HG03558 (cell line): ENCODE results near the gene TAPBP.
A peak's percentile ranks its signal among the peaks of the same experiment; 100 is the strongest.
"Not testable (repeated sequence)": the region's sequence is repeated elsewhere in the genome, so short reads cannot be mapped to it uniquely, and the experiment has no call there.

ENCODE experiments used
- ATAC-seq: cut with Tn5 transposase; IDR thresholded peaks from one replicate; pipeline ENCODE4 v1.9.1; 2021; ENCODE audit warnings: moderate number of reproducible peaks; ENCODE audit not compliant: unreplicated experiment; ENCODE audit errors: extremely low read depth

TAPBP gene

DNA sequence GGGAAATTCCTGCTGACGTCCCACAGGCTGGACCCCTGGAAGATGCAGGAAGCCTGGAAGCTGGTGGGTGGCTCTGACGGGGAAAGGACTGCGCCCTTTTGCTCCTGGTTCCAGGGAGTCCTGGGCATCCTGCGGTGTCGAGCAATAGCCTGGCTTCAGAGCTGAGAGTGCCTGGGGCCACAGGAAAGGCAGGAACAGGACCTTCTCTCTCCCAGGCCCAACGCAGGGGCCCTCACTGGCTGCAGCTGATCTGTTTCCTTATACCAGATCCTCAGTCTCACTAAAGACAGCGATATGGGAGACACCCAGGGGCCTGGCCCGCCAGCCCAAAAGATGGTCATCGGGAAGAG lies 35.5 kb downstream of the TAPBP start:
- ATAC-seq, result no peak

DNA sequence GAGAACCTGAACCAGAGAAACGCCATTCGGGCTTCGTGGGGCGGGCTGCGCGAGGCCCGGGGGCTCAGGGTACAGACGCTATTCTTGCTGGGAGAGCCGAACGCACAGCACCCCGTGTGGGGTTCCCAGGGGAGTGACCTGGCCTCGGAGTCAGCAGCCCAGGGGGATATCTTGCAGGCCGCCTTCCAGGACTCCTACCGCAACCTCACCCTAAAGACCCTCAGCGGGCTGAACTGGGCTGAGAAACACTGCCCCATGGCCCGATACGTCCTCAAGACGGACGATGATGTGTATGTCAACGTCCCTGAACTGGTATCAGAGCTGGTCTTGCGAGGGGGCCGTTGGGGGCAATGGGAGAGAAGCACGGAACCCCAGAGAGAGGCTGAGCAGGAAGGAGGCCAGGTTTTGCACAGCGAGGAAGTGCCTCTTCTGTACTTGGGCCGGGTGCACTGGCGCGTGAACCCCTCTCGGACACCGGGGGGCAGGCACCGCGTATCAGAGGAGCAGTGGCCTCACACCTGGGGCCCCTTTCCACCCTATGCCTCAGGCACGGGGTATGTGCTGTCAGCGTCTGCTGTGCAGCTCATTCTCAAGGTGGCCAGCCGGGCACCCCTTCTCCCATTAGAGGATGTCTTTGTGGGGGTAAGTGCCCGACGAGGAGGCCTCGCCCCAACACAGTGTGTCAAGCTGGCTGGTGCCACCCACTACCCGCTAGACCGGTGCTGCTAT lies 36.1 kb downstream of the TAPBP start:
- ATAC-seq, result no peak

DNA sequence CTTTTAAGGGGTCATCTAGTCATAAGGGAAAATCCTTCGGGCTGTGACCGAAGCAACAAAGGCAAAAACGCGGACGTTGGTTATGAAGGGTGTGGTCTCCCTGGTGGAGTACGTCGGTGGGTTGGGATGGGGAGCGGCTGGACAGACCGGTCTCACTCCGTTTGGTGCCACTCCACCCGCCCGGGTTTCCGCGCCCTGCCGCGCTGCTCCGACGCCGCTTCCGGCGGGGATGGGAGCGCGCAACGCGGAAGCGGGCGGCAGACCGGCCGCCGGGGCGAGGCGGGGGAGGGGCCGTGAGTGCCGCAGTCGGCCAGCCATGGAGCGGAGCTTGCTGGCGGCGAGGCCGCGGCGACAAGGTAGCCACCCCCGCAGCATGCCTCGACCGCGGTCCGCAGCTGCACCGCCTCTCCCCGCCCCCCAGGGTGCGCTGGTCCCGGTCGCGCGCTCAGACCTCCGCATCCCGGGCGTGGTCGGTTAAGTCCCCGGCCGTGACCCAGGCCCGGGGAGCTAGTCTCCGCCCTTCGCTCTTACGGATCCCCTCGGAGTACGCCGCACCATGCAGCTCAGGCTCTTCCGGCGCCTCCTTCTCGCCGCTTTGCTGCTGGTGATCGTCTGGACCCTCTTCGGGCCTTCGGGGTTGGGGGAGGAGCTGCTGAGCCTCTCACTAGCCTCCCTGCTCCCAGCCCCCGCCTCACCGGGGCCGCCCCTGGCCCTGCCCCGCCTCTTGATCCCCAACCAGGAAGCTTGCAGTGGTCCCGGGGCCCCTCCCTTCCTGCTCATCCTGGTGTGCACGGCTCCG lies 36.8 kb downstream of the TAPBP start, which contains the start of gene B3GALT4:
Gene B3GALT4 (plus strand): TSS at position 260 of the 799 bp plus-strand sequence. CDS start 297 bp downstream, at position 557.
- no peak for ATAC-seq

DNA sequence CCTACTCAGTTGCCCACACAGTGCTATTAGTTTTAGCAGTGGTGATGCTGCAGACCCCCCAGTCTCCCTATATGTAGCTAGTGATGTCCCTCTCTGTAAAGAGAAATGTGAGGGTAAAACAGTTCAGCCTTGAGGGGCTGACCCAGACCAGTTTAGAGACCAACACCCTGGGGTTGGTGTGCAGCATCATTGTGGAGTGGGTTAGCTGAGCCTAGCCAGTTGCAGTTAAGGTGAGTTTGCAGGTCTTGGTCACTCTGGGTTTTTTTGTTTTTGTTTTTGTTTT lies 37.4 kb downstream of the TAPBP start:
- no peak for ATAC-seq

DNA sequence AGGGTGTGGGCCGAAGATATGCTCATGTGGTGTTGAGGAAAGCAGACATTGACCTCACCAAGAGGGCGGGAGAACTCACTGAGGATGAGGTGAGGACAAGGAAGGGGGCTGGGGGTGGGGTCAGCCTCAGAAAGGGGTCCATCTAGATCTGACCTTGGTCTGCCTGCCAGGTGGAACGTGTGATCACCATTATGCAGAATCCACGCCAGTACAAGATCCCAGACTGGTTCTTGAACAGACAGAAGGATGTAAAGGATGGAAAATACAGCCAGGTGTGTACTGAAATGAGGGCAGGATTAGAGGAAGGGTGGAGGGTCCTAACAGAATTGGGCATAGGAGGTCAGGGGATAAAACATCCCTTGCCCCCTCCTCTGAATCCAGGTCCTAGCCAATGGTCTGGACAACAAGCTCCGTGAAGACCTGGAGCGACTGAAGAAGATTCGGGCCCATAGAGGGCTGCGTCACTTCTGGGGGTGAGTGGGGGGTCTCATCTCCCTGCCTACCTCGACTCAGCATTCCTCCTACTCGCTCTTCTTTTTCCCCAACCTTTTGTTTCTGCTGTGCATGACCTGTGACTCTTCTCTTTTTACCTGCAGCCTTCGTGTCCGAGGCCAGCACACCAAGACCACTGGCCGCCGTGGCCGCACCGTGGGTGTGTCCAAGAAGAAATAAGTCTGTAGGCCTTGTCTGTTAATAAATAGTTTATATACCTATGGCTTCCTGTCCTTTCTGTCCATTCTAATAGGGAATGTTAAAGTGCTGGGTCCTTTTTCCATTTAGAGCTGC lies 37.9 kb downstream of the TAPBP start:
- not testable (repeated sequence) for ATAC-seq

DNA sequence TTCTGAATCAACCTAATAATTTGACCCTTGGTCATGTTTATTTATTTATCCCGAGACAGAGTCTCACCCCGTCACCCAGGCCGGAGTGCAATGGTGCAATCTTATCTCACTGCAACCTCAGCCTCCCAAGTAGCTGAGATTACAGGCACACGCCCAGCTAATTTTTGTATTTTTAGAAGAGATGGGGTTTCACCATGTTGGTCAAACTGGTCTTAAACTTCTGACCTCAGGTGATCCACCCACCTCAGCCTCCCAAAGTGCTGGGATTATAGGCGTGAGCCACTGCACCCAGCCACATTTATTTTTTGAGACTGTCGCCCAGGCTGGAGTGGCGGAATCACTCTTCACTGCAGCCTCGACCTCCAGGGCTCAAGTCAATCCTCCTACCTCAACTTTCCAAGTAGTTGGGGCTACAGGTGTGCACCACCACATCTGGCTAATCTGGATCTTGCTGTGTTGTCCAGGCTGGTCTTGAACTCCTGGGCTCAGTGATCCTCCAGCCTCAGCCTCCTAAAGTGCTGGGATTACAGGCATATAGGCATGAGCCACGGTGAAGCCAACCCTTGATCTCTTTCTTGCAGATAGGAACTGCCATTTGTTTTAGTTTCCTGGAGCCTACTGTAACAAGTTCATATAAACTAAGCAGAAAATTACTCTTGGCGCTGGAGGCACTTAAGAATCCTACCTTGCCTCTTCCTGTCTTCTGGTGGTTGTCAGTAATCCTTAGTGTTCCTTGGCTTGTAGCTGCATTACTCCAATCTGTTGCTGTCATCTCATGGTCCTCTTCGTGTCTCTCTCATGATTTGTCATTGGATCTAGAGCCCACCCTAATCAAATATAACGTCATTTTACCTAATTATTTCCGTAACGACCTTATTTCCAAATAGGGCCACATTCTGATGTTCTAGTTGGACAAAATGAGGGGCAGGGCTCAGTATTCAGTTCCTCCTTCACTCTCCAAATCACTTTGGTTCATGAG lies 39.7 kb downstream of the TAPBP start:
- ATAC-seq, result no peak

DNA sequence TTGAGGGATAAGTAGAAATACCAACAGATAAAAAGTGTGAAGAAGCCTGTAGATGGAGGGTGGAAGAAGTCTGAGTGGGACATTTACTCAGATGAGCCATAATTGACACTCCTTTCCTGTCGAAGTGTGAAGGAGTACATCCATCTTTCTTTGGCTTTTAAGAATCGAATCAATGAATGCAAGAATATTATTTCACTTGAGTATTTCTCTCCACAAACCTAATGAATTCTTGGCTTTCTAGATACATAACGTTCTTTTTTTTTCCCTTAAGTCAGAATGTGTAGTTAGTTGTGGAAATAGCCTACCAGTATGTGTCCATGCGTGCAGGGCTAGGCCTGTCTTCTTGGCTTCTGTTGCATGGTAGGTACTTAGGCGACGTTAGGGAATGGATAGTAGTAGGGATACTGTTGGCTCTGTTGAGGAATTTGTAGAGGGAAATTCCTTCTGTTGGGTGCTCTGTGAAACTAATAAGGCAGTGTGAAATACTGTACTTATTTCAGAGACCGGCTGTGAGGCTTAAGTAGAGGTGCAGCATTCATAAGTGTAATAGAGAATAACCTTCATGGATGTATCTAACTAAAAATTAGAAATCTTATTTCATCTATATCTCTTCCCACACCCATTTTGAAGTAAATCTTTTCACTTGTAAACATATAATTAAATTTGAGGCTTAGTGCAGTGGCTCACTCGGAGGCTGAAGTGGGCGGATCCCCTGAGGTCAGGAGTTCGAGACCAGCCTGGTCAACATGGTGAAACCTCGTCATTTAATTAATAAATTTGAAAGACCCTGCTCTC lies 40.6 kb downstream of the TAPBP start:
- ATAC-seq, result no peak

DNA sequence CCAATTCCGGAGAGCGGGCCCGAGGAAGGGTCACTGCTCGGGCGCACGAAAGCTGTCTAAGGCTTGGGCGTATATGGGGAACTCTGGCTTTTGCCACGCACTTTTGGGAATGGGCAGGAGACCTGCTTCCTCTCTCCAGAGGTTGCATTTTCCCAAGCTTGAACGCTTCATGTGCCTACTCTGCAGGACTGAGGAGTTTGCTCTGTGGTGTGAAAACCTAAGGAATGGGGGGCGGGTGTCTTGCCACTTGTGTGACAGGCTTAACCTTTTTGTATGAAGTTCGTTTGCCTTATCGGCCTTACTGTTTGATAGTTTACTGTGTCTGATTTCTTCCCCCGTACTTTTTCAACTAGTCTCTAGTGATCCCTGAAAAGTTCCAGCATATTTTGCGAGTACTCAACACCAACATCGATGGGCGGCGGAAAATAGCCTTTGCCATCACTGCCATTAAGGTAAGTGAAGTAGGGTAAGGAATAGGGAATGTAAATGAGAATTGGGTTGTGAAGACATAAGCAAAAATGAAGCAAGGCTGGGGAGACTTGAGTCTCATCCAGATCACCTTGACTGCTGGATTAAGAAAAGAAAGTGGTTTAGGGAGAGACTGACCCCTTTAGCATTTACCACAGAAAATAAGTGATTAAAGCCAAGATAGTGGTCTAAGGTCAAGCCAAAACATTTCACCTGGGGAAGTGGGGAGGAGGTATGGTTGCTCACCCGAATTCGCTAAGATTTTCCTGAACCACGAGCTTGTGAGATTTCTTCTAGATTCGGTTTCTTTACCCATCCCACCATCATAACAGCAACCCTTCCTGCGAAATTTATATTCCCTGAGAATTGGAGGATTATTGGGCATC lies 41.4 kb downstream of the TAPBP start:
- ATAC-seq, result no peak

DNA sequence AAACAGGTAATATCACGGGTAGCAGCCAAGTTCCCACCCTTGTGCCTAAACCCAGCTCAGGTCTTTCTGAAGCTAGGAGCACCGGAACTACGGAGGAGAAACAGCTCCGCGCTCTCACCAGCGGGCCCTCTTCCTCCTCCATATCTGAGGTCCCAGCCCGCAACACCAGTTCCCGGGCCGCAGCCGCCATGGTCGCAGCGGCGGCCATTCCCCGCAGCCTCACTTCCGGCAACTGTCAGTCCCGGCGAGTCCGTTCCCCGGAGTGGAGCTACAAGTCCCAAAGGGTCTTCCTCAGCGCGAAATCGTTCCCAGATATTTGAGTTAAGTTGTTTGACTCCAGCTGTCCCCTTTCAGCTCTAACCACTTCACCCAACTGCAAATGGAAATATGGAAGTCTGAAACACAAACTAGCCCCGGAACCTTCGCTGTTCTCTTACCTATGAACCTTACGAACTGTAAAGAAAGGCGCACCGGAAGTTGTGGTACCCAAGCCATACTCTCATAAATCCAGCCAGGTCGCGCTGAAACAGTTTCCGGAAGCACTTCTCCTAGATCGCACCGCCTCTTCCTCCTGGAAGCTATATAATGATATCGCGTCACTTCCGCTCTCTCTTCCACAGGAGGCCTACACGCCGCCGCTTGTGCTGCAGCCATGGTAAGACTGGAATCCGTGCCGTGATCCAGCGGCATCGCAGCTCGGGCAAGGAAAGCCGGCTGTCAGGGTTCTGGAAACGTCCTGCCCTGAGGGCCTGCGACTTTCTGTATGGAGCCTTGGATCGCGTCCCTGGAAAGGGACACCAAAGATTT lies 42.2 kb downstream of the TAPBP start, which contains the start of the genes RPS18 and VPS52:
Gene RPS18 (plus strand): TSS at position 608 of the 807 bp plus-strand sequence. CDS start 45 bp downstream, at position 653.
Gene VPS52 (minus strand): TSS at position 409 of the 807 bp plus-strand sequence. CDS start 201 bp downstream, at position 208.
- peak; percentile 53 for ATAC-seq

DNA sequence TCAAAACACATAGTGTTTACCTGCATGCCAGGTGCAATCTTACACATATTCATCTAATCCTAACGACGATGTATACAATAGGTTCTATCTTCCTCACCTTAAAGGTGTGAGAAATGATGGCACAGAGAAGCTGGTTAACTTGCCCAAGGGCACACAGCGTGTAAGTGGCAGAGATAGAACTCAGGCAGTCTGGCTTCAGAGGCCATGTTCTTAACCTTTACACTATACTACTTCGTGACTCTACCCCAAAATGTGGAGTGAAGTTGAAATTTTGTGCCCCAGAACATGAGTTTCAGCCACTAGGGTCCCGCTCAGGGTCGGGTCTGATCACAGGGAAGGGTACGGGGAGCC lies 42.8 kb downstream of the TAPBP start:
- ATAC-seq, result peak; percentile 18

DNA sequence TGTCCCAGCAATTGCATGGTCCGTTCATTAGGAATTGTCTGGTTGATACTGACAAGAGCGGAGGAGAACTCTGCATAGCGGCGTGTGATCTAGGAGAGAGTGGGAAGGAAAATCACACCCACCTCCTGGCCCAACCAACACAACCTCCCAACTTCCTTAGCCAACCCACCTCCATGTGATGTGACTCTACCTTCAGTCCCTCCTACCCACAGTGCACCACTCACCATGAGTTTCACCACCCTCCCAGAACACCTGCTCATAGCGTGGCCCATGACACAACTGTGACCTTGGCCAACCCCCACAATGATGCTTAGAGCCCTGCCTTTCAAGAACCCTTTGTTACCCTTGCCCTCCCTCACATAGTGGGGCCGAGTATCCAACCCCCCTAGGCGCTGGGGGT lies 49.9 kb downstream of the TAPBP start:
- ATAC-seq, result no peak

DNA sequence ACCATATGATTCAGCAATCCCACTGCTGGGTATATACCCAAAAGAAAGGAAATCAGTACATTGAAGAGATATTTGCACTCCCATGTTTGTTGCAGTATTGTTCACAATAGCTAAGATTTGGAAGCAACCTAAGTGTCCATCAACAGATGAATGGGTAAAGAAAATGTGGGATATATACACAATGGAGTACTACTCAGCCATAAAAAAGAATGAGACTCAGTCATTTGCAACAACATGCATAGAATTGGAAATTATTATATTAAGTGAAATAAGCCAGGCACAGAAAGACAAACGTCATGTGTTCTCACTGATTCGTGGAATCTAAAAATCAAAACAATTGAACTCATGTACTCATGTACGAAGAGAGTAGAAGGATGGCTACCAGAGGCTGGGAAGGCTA lies 51.4 kb downstream of the TAPBP start:
- ATAC-seq, result not testable (repeated sequence)

DNA sequence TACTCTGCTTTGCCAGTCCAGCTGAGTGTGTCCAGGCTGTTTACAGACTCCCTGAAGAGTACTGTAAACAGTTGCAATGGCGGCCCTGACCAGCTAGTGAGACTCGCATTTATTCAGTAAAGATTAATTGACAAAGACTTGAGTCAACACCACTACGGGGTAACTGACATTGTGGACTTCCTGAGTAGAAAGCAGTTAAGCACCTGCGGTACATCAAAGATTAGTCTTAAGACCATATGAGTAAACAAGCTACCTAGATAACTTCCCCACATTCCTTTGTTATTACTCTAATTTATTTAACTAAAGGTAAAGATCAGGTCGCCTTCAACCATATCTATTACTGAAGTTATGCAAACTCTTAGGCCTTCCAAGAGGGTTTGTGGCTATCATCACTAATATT lies 54.8 kb downstream of the TAPBP start:
- no peak for ATAC-seq

DNA sequence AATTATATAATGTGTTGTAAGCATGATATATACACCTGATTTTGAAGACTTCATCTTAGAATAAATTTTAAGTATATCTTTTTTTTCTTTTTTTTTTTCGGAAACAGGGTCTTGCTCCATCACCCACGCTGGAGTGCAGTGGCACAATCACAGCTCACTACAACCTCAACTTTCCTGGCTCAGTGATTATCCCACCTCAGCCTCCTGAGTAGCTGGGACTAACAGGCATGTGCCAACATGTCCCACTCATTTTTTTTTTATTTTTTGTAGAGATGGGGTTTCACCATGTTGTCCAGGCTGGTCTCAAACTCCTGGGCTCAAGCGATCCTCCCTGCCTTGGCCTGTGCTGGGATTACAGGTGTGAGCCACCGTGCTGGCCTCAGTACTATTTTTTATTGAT lies 59.3 kb downstream of the TAPBP start:
- no peak for ATAC-seq

DNA sequence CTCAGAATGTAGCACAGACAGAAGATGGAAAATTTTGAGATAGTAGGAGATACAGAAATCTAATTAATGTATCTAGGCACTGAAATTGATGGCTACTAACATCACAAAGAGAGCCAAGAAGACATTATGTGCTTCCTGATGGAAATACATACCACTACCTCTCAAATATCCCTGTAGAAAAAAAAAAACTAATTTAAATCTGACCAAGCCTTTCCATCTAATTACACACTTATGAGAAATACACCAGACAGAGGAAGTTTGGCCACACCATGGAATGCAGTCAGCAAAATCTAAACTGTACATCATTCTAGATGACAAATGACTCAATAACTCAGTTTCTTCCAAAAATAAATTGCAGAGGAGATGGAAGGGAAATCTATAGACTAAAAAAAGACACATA lies 61.1 kb downstream of the TAPBP start:
- no peak for ATAC-seq

DNA sequence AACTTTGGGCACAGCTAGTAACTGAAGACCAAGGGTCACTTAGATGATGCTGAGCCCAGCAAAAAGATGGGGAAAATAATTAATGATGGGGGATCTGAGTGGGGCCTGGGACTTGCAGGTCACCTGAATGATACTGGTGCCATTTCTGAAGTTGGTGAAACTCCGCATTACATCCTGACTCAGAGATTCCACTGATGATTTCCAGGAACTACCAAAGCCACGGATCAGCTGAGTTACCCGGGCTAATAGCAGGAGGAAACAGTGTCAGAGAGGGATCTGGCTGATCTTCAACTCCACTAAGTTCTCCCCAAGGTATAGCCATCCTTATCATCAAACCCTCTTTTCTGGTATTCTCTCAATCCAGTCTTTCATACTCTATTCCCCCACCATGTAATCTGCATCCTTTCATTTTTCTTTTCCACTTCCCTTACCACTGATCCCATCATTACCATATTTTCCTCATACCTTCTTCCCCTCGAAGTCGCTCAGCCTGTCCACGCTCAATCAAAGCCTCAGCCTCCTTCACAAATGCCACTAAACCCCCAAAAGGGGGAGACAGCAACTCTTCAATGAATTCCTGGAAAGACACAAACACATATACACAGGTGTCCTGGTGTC lies 62.4 kb downstream of the TAPBP start:
- ATAC-seq, result no peak

DNA sequence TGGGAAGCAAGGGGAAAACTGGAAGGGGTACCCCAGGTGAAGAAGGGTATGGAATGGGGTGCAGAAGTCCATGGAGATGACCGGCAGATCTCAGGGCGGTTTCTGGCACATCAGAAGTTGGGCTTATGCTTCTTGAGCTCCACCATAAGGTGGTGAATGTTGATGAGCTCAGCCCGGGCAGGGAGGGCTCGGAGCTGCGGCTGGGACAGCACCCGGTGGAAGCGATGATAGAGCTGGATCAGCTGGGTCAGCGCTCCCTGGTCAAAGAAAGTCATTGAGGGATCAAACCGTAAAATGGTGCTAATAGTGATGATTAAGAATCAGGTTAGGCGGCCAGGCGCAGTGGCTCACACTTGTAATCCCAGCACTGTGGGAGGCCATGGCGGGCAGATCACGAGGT lies 63.1 kb downstream of the TAPBP start:
- ATAC-seq, result no peak
